ENCODE measurements around the gene MORF4L1. TPM values are rescaled to one million over a fixed set of nuclear protein-coding genes. Genes with fewer than 3 reads are reported as not detected.

MORF4L1 gene
- total and polyA plus RNA-seq, 2 donors (not counting 1 experiment from before 2014, with no cell fraction given) = 268 to 710 TPM

GRCh38 chr15:78879517-78880241 is 7.0 kb downstream of the MORF4L1 start:
- Histone ChIP-seq H2AFZ (ENCODE audit: low read length) (no peak overlapping the region), H3K9ac (ENCODE audit: insufficient read depth, low read length) (no peak overlapping the region), H3K4me1 (ENCODE audit: control insufficient read depth, extremely low read depth, insufficient read depth, low read length) (peaks cover 8% of the 10 kb centered on the region), H3K36me3 (ENCODE audit: control insufficient read depth, insufficient read depth, low read length) (peaks cover 4% of the 10 kb centered on the region), H3K4me2 (ENCODE audit: extremely low read depth, insufficient read depth, low read length) (peak overlapping the region; percentile 52), H3K27me3 (ENCODE audit: control insufficient read depth, insufficient read depth, low read length) (no peaks in the 10 kb centered on the region), H3K27ac (ENCODE audit: insufficient read depth, low read length) (peak overlapping the region; percentile 24), H3K9me3 (ENCODE audit: control insufficient read depth, insufficient read depth, low read depth, low read length) (no peaks in the 10 kb centered on the region), H3K4me3 (replicated peaks in 1 of 4; ENCODE audit: control extremely low read depth in 1 of 4, insufficient read depth in 1 of 4, low read depth in 3 of 4, low read length in 4 of 4) (peak overlapping the region in 1 of 4 experiments; percentile 1), H4K20me1 (ENCODE audit: control insufficient read depth, extremely low read depth, insufficient read depth, low read length) (peaks cover 14% of the 10 kb centered on the region), H3K79me2 (ENCODE audit: control insufficient read depth, insufficient read depth, low read length) (peaks cover 100% of the 10 kb centered on the region)
- DNase-seq (ENCODE audit: low read depth in 2 of 2) = peak; percentile 26 to 28
- TF ChIP-seq CTCF (conservative IDR thresholded peaks at IDR 0.05 in 1 of 2, IDR thresholded peaks at IDR 0.05 in 1 of 2; ENCODE audit: low read depth in 1 of 2, low read length in 2 of 2) (no peak), EZH2 (IDR thresholded peaks at IDR 0.05; ENCODE audit: low read length, missing control alignments) (no peak)

- TF ChIP-seq CTCF (conservative IDR thresholded peaks at IDR 0.05 in 1 of 2, IDR thresholded peaks at IDR 0.05 in 1 of 2; ENCODE audit: low read depth in 1 of 2, low read length in 2 of 2) = no peak
- no peak for TF ChIP-seq EZH2 (IDR thresholded peaks at IDR 0.05; ENCODE audit: low read length, missing control alignments)
- Histone ChIP-seq H3K27ac (ENCODE audit: insufficient read depth, low read length) (no peak overlapping the region), H3K9ac (ENCODE audit: insufficient read depth, low read length) (no peak overlapping the region), H4K20me1 (ENCODE audit: control insufficient read depth, extremely low read depth, insufficient read depth, low read length) (peaks cover 12% of the 10 kb centered on the region), H3K79me2 (ENCODE audit: control insufficient read depth, insufficient read depth, low read length) (peaks cover 100% of the 10 kb centered on the region), H3K27me3 (ENCODE audit: control insufficient read depth, insufficient read depth, low read length) (no peaks in the 10 kb centered on the region), H3K4me2 (ENCODE audit: extremely low read depth, insufficient read depth, low read length) (no peak overlapping the region), H3K4me3 (replicated peaks in 1 of 4; ENCODE audit: control extremely low read depth in 1 of 4, insufficient read depth in 1 of 4, low read depth in 3 of 4, low read length in 4 of 4) (no peak overlapping the region), H3K4me1 (ENCODE audit: control insufficient read depth, extremely low read depth, insufficient read depth, low read length) (peaks cover 8% of the 10 kb centered on the region), H3K9me3 (ENCODE audit: control insufficient read depth, insufficient read depth, low read depth, low read length) (no peaks in the 10 kb centered on the region), H3K36me3 (ENCODE audit: control insufficient read depth, insufficient read depth, low read length) (peaks cover 4% of the 10 kb centered on the region), H2AFZ (ENCODE audit: low read length) (no peak overlapping the region)
- peak; percentile 56 to 69 for DNase-seq (ENCODE audit: low read depth in 2 of 2)
Measured at GRCh38 chr15:78880242-78880533, 7.5 kb downstream of the MORF4L1 start.

- H3K79me2 ChIP-seq (ENCODE audit: control insufficient read depth, insufficient read depth, low read length) = peaks cover 100% of the 10 kb centered on the region
- peaks cover 4% of the 10 kb centered on the region for H3K36me3 ChIP-seq (ENCODE audit: control insufficient read depth, insufficient read depth, low read length)
- H3K4me1 ChIP-seq (ENCODE audit: control insufficient read depth, extremely low read depth, insufficient read depth, low read length) = peaks cover 8% of the 10 kb centered on the region
- peaks cover 12% of the 10 kb centered on the region for H4K20me1 ChIP-seq (ENCODE audit: control insufficient read depth, extremely low read depth, insufficient read depth, low read length)
- H3K27me3 ChIP-seq (ENCODE audit: control insufficient read depth, insufficient read depth, low read length) = no peaks in the 10 kb centered on the region
- H3K4me2 ChIP-seq (ENCODE audit: extremely low read depth, insufficient read depth, low read length) = no peak overlapping the region
- H3K4me3 ChIP-seq (replicated peaks in 1 of 4; ENCODE audit: control extremely low read depth in 1 of 4, insufficient read depth in 1 of 4, low read depth in 3 of 4, low read length in 4 of 4) = no peak overlapping the region
- no peaks in the 10 kb centered on the region for H3K9me3 ChIP-seq (ENCODE audit: control insufficient read depth, insufficient read depth, low read depth, low read length)
- H3K27ac ChIP-seq (ENCODE audit: insufficient read depth, low read length) = no peak overlapping the region
- peak in 1 of 2 donors; percentile 34 for DNase-seq (ENCODE audit: low read depth in 2 of 2)
- no peak overlapping the region for H2AFZ ChIP-seq (ENCODE audit: low read length)
- TF ChIP-seq CTCF (conservative IDR thresholded peaks at IDR 0.05 in 1 of 2, IDR thresholded peaks at IDR 0.05 in 1 of 2; ENCODE audit: low read depth in 1 of 2, low read length in 2 of 2) (no peak), EZH2 (IDR thresholded peaks at IDR 0.05; ENCODE audit: low read length, missing control alignments) (no peak)
- H3K9ac ChIP-seq (ENCODE audit: insufficient read depth, low read length) = no peak overlapping the region
Measured at GRCh38 chr15:78880813-78881212, 8.1 kb downstream of the MORF4L1 start.
